Activated T-helper 9 cell treated with anti-CD3 and anti-CD28 coated beads, Interleukin-2, amount 50 U/mL, for 16 hours (primary cell): Measurements from ENCODE around the gene EPG5.
A peak's percentile ranks its signal among the peaks of the same experiment; 100 is the strongest.

Source experiments
- DNase-seq: peaks from one replicate; pipeline ENCODE4 v3.0.0-alpha.2; 2020; ENCODE audit warnings: low read depth

The EPG5 gene

GRCh38 chr18:45910405-45911023, 56.6 kb downstream of the EPG5 start:
- DNase-seq: peak; percentile 39

- DNase-seq: no peak
Measured at GRCh38 chr18:45901654-45902210, 65.4 kb downstream of the EPG5 start.

GRCh38 chr18:45900623-45901022, 66.5 kb downstream of the EPG5 start:
- DNase-seq: no peak

GRCh38 chr18:45896991-45897390, 70.1 kb downstream of the EPG5 start:
- DNase-seq: no peak

GRCh38 chr18:45896452-45896851, 70.7 kb downstream of the EPG5 start:
- DNase-seq: no peak

GRCh38 chr18:45895339-45895738, 71.8 kb downstream of the EPG5 start:
- no peak for DNase-seq

GRCh38 chr18:45894818-45895217, 72.3 kb downstream of the EPG5 start:
- DNase-seq: no peak

- DNase-seq: no peak
Measured at GRCh38 chr18:45891806-45892205, 75.3 kb downstream of the EPG5 start.

- DNase-seq: no peak
Measured at GRCh38 chr18:45890606-45891005, 76.5 kb downstream of the EPG5 start.

GRCh38 chr18:45889419-45890064, 77.6 kb downstream of the EPG5 start:
- DNase-seq: no peak

- DNase-seq: no peak
Measured at GRCh38 chr18:45887585-45887984, 79.5 kb downstream of the EPG5 start.

GRCh38 chr18:45880876-45881558, 86.1 kb downstream of the EPG5 start:
- no peak for DNase-seq

GRCh38 chr18:45879681-45880655, 87.2 kb downstream of the EPG5 start:
- DNase-seq: peak; percentile 68

- no peak for DNase-seq
Measured at GRCh38 chr18:45877403-45877802, 89.7 kb downstream of the EPG5 start.

GRCh38 chr18:45876161-45876560, 91.0 kb downstream of the EPG5 start:
- no peak for DNase-seq

GRCh38 chr18:45874491-45875184, 92.5 kb downstream of the EPG5 start:
- peak; percentile 45 for DNase-seq

- DNase-seq: no peak
Measured at GRCh38 chr18:45871431-45872084, 95.6 kb downstream of the EPG5 start.

GRCh38 chr18:45870419-45870818, 96.7 kb downstream of the EPG5 start:
- no peak for DNase-seq

GRCh38 chr18:45865466-45865865, 101.7 kb downstream of the EPG5 start:
- no peak for DNase-seq

- DNase-seq: no peak
Measured at GRCh38 chr18:45864081-45864480, 103.0 kb downstream of the EPG5 start.

GRCh38 chr18:45863469-45863868, 103.7 kb downstream of the EPG5 start:
- DNase-seq: no peak
